Measurements from ENCODE around the gene TBX1.

- no peak for TF ChIP-seq CTCF (IDR thresholded peaks at IDR 0.05)
- TF ChIP-seq POLR2A (IDR thresholded peaks at IDR 0.05; ENCODE audit: low read depth): no peak
- no peak for TF ChIP-seq EP300 (IDR thresholded peaks at IDR 0.05)
- no peak for TF ChIP-seq POLR2AphosphoS5 (IDR thresholded peaks at IDR 0.05)
Measured at GRCh38 chr22:19757140-19757984, 3.2 kb upstream of the TBX1 start.
